Esophagus muscularis mucosa (tissue), 4 donors: ENCODE data around the gene CACNA1E.

Experiments used
- EP300 ChIP-seq: sonication (generic); formaldehyde crosslinking; IDR thresholded peaks from one replicate; pipeline ENCODE4 v1.6.1; 2017; ENCODE audit warnings: antibody characterized with exemption
- POLR2A ChIP-seq: fragments of 450-650 bp; IDR thresholded peaks from one replicate; pipeline ENCODE4 v1.6.1; 2017; ENCODE audit warnings: antibody characterized with exemption, moderate library complexity, mild to moderate bottlenecking, low read depth
- TF ChIP-seq, protein P1 (sequence below), 3 experiments: fragments of 200-600 bp in 2 of 3; fragments of 450-650 bp in 1 of 3; sonication (generic) in 2 of 3; IDR thresholded peaks; one replicate each; pipeline ENCODE4 v1.5.1; 2017 to 2019; ENCODE audit warnings: antibody characterized with exemption in 3 of 3, mild to moderate bottlenecking in 2 of 3, moderate library complexity in 1 of 3

DNA sequence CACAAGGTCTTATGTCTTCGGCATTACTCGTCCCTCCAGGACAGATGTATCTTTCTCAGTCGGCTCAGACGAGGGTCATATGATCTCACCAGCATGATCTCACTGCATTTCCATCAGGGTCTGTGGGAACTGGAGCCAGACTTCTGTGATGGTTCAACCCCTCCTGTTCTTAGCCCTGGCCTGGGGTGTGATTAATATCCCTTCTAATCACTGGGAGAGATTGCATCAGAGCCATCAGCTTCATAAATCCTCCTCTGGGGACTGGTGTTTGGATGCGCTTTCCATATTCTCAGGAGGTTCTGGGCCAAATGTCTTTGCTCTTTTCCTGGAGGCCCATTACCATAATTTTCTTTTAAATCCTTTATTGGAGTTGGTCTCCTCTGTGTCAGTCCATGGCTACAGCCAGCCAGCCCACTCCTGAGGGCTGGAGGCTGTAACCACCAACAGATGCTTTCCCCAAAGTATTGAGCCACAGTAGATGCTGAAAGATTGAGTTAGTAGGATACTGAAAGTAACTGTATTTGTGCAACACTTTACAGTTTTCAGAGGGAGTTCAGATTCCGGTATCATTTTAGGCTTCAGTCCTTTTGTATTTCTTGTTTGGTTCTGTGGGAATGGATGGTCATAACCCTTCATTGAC lies 20.0 kb downstream of the CACNA1E start:
- TF ChIP-seq EP300 (no peak), POLR2A (no peak)
- TF ChIP-seq, protein P1, sequence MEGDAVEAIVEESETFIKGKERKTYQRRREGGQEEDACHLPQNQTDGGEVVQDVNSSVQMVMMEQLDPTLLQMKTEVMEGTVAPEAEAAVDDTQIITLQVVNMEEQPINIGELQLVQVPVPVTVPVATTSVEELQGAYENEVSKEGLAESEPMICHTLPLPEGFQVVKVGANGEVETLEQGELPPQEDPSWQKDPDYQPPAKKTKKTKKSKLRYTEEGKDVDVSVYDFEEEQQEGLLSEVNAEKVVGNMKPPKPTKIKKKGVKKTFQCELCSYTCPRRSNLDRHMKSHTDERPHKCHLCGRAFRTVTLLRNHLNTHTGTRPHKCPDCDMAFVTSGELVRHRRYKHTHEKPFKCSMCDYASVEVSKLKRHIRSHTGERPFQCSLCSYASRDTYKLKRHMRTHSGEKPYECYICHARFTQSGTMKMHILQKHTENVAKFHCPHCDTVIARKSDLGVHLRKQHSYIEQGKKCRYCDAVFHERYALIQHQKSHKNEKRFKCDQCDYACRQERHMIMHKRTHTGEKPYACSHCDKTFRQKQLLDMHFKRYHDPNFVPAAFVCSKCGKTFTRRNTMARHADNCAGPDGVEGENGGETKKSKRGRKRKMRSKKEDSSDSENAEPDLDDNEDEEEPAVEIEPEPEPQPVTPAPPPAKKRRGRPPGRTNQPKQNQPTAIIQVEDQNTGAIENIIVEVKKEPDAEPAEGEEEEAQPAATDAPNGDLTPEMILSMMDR (IDR thresholded peaks at IDR 0.05) = no peak
